HepG2 (cell line): Measurements from ENCODE around the gene RBCK1. TPM values are rescaled to one million over a fixed set of nuclear protein-coding genes. Genes with fewer than 3 reads are reported as not detected.

ENCODE experiments used
- ATF2 ChIP-seq: sonication (generic); formaldehyde crosslinking; IDR thresholded peaks from 2 replicates; pipeline ENCODE4 v1.4.0; 2020; ENCODE audit warnings: missing genetic modification reagents
- DMAP1 ChIP-seq: IDR thresholded peaks from 2 replicates; pipeline ENCODE4 v1.6.1; 2016
- KDM2A ChIP-seq: sonication (generic); formaldehyde crosslinking; IDR thresholded peaks from 2 replicates; pipeline ENCODE4 v1.4.0; 2020; ENCODE audit warnings: low read depth, missing genetic modification reagents, borderline replicate concordance
- NR2C2 ChIP-seq: sonication (generic); formaldehyde crosslinking; IDR thresholded peaks from 2 replicates; pipeline ENCODE4 v1.4.0; 2020; ENCODE audit warnings: missing genetic modification reagents, mild to moderate bottlenecking, moderate library complexity, borderline replicate concordance
- NRL ChIP-seq: sonication (generic); formaldehyde crosslinking; IDR thresholded peaks from 2 replicates; pipeline ENCODE4 v1.5.0; 2020; ENCODE audit warnings: missing genetic modification reagents, mild to moderate bottlenecking, moderate library complexity, borderline replicate concordance
- RBAK ChIP-seq: sonication (generic); formaldehyde crosslinking; IDR thresholded peaks from 2 replicates; pipeline ENCODE4 v1.5.1; 2020; ENCODE audit warnings: mild to moderate bottlenecking, missing genetic modification reagents
- RFX1 ChIP-seq: fragments of 450-650 bp; IDR thresholded peaks from 2 replicates; pipeline ENCODE4 v1.6.1; 2017
- XBP1 ChIP-seq: sonication (generic); formaldehyde crosslinking; IDR thresholded peaks from 2 replicates; pipeline ENCODE4 v1.5.0; 2020; ENCODE audit warnings: missing genetic modification reagents
- ZFP90 ChIP-seq: sonication (generic); formaldehyde crosslinking; IDR thresholded peaks from 2 replicates; pipeline ENCODE4 v1.8.0; 2022; ENCODE audit warnings: missing genetic modification reagents, mild to moderate bottlenecking, inconsistent platforms, borderline replicate concordance
- ZNF598 ChIP-seq: sonication (generic); formaldehyde crosslinking; IDR thresholded peaks from 2 replicates; pipeline ENCODE4 v1.5.1; 2020; ENCODE audit warnings: mild to moderate bottlenecking, missing genetic modification reagents, borderline replicate concordance
- ZNF629 ChIP-seq: sonication (generic); formaldehyde crosslinking; conservative IDR thresholded peaks from 2 replicates; pipeline ENCODE4 v1.5.0; 2020; ENCODE audit warnings: missing genetic modification reagents
- ZNF747 ChIP-seq: sonication (generic); formaldehyde crosslinking; IDR thresholded peaks from 2 replicates; pipeline ENCODE4 v1.8.1; 2023; ENCODE audit warnings: missing genetic modification reagents, mild to moderate bottlenecking, borderline replicate concordance
- ZSCAN5A ChIP-seq: sonication (generic); formaldehyde crosslinking; IDR thresholded peaks from 2 replicates; pipeline ENCODE4 v1.8.0; 2022; ENCODE audit warnings: mild to moderate bottlenecking, missing genetic modification reagents, borderline replicate concordance
- polyA plus RNA-seq, 8 experiments: library from polyadenylated mRNA; depleted of rRNA in 3 of 8; stranded (reverse) in 7 of 8; unstranded in 1 of 8; fragments of >200 nt; fragmentation: Illumina TruSeq in 4 of 8; extraction: Trizol in 4 of 8; gene quantifications; 2 replicates each; pipeline versions ENCODE4 v1.2.1 to v1.2.3, GENCODE V29; 2011 to 2016; ENCODE audit warnings: low read depth in 4 of 8, missing spikeins in 1 of 8, mixed read lengths in 1 of 8; ENCODE audit not compliant: insufficient read depth in 1 of 8
- total RNA-seq, 5 experiments: library from RNA; depleted of rRNA; stranded (reverse); fragments of >200 nt; fragmentation: Illumina TruSeq; extraction: Trizol; gene quantifications; 2 replicates each; pipeline ENCODE4 v1.2.3, GENCODE V29; 2016; ENCODE audit warnings: low read depth in 1 of 5
- TF ChIP-seq, protein P1 (sequence below): fragments of 450-650 bp; IDR thresholded peaks from 2 replicates; pipeline ENCODE4 v1.6.1; 2017; ENCODE audit warnings: mild to moderate bottlenecking
- TF ChIP-seq, protein P2 (sequence below): sonication (generic); formaldehyde crosslinking; IDR thresholded peaks from 2 replicates; pipeline ENCODE4 v1.5.0; 2020; ENCODE audit warnings: mild to moderate bottlenecking, missing genetic modification reagents, borderline replicate concordance

Gene RBCK1
- total and polyA plus RNA-seq, 2 of the 13 experiments (the other 11 are each of a cell fraction or from before 2014, with no cell fraction given), result 149 to 215 TPM

GRCh38 chr20:363319-364078 lies 44.6 kb upstream of the RBCK1 start (continued):
- no peak for TF ChIP-seq ZNF747 (CRISPR knock-in tag)
- no peak for TF ChIP-seq RBAK (CRISPR knock-in tag)
- no peak for TF ChIP-seq ZSCAN5A
- TF ChIP-seq ZNF629 (CRISPR knock-in tag), result no peak
- no peak for TF ChIP-seq DMAP1 (CRISPR knock-in tag)
- TF ChIP-seq KDM2A, result 0 out of 2 replicates have a peak, but pooled peaks have one; percentile 14
- no peak for TF ChIP-seq ATF2 (CRISPR knock-in tag)
- 0 out of 2 replicates have a peak, but pooled peaks have one; percentile 21 for TF ChIP-seq NR2C2 (CRISPR knock-in tag)
- TF ChIP-seq, protein P1, sequence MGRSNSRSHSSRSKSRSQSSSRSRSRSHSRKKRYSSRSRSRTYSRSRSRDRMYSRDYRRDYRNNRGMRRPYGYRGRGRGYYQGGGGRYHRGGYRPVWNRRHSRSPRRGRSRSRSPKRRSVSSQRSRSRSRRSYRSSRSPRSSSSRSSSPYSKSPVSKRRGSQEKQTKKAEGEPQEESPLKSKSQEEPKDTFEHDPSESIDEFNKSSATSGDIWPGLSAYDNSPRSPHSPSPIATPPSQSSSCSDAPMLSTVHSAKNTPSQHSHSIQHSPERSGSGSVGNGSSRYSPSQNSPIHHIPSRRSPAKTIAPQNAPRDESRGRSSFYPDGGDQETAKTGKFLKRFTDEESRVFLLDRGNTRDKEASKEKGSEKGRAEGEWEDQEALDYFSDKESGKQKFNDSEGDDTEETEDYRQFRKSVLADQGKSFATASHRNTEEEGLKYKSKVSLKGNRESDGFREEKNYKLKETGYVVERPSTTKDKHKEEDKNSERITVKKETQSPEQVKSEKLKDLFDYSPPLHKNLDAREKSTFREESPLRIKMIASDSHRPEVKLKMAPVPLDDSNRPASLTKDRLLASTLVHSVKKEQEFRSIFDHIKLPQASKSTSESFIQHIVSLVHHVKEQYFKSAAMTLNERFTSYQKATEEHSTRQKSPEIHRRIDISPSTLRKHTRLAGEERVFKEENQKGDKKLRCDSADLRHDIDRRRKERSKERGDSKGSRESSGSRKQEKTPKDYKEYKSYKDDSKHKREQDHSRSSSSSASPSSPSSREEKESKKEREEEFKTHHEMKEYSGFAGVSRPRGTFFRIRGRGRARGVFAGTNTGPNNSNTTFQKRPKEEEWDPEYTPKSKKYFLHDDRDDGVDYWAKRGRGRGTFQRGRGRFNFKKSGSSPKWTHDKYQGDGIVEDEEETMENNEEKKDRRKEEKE, result no peak
- TF ChIP-seq ZFP90, result no peak
- no peak for TF ChIP-seq RFX1
- TF ChIP-seq, protein P2, sequence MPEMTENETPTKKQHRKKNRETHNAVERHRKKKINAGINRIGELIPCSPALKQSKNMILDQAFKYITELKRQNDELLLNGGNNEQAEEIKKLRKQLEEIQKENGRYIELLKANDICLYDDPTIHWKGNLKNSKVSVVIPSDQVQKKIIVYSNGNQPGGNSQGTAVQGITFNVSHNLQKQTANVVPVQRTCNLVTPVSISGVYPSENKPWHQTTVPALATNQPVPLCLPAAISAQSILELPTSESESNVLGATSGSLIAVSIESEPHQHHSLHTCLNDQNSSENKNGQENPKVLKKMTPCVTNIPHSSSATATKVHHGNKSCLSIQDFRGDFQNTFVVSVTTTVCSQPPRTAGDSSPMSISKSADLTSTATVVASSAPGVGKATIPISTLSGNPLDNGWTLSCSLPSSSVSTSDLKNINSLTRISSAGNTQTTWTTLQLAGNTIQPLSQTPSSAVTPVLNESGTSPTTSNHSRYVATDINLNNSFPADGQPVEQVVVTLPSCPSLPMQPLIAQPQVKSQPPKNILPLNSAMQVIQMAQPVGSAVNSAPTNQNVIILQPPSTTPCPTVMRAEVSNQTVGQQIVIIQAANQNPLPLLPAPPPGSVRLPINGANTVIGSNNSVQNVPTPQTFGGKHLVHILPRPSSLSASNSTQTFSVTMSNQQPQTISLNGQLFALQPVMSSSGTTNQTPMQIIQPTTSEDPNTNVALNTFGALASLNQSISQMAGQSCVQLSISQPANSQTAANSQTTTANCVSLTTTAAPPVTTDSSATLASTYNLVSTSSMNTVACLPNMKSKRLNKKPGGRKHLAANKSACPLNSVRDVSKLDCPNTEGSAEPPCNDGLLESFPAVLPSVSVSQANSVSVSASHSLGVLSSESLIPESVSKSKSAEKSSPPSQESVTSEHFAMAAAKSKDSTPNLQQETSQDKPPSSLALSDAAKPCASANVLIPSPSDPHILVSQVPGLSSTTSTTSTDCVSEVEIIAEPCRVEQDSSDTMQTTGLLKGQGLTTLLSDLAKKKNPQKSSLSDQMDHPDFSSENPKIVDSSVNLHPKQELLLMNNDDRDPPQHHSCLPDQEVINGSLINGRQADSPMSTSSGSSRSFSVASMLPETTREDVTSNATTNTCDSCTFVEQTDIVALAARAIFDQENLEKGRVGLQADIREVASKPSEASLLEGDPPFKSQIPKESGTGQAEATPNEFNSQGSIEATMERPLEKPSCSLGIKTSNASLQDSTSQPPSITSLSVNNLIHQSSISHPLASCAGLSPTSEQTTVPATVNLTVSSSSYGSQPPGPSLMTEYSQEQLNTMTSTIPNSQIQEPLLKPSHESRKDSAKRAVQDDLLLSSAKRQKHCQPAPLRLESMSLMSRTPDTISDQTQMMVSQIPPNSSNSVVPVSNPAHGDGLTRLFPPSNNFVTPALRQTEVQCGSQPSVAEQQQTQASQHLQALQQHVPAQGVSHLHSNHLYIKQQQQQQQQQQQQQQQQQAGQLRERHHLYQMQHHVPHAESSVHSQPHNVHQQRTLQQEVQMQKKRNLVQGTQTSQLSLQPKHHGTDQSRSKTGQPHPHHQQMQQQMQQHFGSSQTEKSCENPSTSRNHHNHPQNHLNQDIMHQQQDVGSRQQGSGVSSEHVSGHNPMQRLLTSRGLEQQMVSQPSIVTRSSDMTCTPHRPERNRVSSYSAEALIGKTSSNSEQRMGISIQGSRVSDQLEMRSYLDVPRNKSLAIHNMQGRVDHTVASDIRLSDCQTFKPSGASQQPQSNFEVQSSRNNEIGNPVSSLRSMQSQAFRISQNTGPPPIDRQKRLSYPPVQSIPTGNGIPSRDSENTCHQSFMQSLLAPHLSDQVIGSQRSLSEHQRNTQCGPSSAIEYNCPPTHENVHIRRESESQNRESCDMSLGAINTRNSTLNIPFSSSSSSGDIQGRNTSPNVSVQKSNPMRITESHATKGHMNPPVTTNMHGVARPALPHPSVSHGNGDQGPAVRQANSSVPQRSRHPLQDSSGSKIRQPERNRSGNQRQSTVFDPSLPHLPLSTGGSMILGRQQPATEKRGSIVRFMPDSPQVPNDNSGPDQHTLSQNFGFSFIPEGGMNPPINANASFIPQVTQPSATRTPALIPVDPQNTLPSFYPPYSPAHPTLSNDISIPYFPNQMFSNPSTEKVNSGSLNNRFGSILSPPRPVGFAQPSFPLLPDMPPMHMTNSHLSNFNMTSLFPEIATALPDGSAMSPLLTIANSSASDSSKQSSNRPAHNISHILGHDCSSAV (CRISPR knock-in tag), result no peak
- no peak for TF ChIP-seq ZNF598 (CRISPR knock-in tag)
- no peak for TF ChIP-seq XBP1 (CRISPR knock-in tag)
- TF ChIP-seq NRL (CRISPR knock-in tag), result peak; percentile 49; the same call in 1 of the 2 replicates
